Umbilical cord (tissue), 2 donors: ENCODE results near the gene SMOC1. TPM values are rescaled to one million over a fixed set of nuclear protein-coding genes. Genes with fewer than 3 reads are reported as not detected.

Experiments used
- DNase-seq: peaks from one replicate; pipeline ENCODE4 v3.0.0-alpha.2; 2015; ENCODE audit warnings: low spot score
- total RNA-seq: library from RNA; depleted of rRNA; stranded (reverse); fragments of >200 nt; gene quantifications from one replicate; pipeline ENCODE4 v1.2.3, GENCODE V29; 2014; ENCODE audit warnings: low replicate concordance; ENCODE audit not compliant: insufficient read depth

The SMOC1 gene
- total RNA-seq, 1 donor from 2014 or later = 17.6 TPM

DNA sequence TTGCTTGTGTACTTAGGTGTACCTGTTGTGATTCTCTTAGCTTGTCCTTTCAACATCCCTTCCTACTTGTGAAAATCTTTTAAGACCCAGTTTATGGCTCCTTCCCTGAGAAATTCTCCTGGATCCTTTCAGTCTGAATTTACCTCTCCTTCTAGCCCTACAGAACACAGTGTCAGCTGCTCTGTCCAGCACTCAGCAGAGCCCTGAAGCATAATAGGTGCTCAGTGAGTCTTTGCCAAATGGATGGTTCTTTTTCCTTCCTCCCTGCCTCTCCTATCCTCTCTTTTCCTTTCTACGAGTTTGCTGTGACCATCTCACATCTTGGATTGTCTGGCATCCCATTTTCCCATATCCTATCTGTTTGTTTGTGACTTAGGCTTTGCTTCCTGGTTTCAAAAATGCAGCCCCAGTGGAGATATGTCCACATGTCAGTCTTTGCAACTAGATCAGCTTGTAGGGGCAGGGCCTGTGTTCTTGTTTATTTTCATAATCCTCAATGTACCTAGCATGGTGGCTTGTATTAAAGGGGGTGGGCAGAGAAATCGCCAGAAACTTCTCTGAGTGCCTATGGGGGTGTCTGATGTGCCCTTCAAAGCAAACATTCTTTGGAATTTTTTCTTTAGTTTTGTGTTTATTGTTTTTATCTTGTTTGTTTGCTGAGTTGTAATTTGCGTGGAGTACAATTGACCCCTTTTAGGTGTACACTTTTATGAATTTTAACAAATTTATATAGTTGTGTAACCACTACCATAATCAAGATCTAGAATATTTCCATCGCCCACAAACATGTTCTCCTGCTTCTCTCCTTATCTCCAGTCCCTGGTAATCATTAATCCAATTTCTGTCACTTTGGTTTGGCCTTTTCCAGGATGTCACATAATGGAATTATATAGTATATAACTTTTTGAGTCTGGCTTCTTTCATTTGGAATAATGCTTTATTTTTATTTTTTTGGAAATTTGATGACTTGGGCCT is 62.8 kb downstream of the SMOC1 start:
- no peak for DNase-seq

GRCh38 chr14:69943084-69943780 is 64.0 kb downstream of the SMOC1 start:
- DNase-seq = no peak

GRCh38 chr14:69945347-69945746 is 66.1 kb downstream of the SMOC1 start:
- DNase-seq = no peak

DNA sequence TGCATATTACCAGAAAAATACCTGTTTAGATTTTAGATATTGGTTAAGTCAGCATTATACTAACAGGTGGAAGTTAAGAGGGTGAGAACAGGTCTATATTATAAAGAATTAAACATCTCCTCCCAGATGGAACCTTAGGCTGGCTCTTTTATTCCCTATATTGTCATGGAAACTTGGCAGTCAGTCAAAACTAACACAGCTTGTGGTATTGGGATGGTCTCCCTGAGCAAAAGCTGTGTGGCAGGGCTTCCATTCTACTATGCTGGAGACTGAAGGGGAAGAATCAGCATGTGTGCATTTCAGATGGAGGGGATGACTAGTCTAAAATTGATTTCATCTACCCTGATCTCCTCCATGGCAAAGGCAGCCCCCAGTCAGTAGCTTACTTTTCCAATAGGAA is 66.7 kb downstream of the SMOC1 start:
- no peak for DNase-seq

DNA sequence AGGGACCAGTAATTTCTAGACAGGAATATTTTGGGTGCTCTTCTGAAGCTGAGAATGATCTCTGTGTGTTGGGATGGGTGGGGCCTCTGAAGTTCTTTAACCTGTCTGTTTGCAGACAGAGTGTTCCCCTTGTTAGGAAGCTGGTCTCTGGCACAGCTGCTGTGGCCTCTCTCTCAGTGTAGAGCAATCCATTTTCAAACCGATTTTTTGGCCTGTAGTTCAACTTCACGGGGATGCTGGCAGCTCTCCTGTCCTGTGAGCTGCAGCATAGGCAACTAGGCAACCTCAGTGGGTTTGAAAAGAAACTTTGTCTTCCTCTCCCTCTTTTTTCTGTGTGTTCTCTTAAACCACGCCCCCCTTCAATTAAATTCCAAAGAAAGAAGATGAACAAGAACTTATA is 69.1 kb downstream of the SMOC1 start:
- no peak for DNase-seq

GRCh38 chr14:69951263-69951662 is 72.0 kb downstream of the SMOC1 start:
- no peak for DNase-seq

GRCh38 chr14:69951935-69952334 is 72.7 kb downstream of the SMOC1 start:
- no peak for DNase-seq

- no peak for DNase-seq
Measured at GRCh38 chr14:69953266-69953915, 74.2 kb downstream of the SMOC1 start.

DNA sequence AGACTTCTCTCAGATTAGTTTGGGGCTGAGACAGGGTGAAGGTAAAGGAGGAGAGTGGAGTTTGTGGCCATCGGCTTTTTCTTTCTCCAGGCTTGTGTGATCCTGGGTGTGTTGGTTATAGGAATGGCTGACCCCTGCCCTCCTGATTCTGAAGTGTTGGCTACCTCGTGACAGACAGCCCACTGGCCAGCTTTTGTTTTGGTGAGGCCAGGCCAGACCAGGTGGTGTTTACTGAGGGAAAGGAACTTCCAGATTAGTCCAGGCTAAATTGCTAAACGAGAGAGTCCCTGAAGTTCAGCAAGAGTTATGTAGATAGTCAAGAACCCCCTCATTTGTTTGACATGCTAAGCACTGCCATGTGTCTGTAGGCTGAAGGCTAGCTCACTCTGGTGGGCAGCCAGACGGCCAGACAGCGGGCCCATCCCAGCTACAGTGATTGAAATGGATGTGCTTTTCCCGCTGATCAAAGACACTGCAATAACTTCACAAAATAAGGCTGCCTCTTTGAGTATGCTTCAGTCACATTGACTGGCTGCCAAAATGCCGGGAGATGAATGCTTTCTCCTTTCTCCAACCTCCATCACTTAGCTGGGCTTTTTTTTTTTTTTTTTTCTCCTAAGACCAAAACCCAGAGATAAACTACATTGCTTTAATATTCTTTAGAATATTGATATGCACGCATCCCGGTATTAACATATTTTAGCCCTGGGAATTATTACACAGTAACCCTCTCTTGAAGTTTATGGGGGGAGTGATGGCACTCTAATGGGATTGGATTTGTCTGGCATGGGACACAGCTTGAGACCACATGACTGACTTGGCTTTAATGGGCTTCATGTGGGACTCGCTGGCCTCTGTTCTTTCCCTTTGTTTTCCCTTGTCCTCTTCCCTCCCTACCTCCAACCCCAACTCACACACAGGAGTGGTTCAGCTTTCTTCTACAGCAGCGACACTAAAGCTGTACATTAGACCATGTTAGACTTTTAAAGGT is 76.9 kb downstream of the SMOC1 start:
- DNase-seq = no peak

DNA sequence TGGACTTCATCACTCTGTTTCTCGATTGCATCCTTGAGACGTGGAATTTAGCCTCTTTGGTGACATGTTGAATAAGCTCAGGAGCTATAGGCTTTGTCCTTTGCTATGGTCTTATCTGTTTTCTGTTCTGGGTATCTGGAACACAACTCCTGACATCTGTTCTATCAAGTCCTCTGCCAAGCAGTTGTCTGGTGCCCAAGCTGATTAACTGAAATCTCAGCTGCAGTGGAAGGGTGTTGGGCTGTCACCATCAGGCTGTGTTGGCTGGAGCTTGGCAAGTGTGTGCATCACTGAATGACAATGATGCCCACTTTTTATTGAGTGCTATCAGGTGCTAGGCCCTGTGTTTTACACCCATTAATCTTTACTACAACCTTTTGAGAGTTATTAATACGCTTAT is 77.8 kb downstream of the SMOC1 start:
- no peak for DNase-seq

- DNase-seq = no peak
Measured at GRCh38 chr14:69957986-69958385, 78.8 kb downstream of the SMOC1 start.

- DNase-seq = no peak
Measured at GRCh38 chr14:69959136-69959535, 79.9 kb downstream of the SMOC1 start.

DNA sequence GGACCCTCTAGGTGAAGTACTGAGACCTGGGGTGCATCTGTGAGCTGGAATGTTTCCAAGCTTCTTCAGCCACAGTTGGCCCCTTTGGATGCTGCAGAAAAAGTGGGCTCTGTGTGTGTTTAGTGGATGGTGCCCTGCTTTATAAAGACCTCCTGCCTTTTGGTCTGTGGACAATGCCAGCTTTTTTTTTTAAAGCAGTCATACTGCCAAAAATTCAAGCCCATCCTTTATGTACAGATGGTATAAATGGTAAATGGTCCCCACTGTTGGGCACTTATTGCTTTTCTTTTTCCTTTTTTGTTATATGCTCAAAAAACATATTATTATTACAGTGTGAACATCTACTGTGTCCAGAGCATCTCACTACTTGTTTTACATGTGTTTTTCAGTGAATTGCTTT is 81.1 kb downstream of the SMOC1 start:
- no peak for DNase-seq

- DNase-seq = no peak
Measured at GRCh38 chr14:69963966-69964365, 84.8 kb downstream of the SMOC1 start.

DNA sequence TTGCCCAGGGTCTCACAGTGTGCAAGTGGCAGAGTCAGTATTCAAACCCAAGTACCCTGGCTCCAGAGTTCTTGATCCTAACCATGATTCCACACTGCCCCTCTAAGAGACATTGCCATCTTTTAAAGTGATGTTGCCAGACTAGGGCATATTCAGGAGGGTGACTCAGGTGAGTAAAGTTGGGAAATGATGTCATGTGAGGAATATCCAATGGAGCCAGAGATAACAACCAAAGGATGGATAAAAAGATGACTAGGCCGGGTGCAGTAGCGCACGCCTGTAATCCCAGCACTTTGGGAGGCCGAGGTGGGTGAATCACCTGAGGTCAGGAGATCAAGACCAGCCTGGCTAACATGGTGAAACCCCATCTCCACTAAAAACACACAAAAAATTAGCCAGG is 85.6 kb downstream of the SMOC1 start:
- no peak for DNase-seq

- DNase-seq = no peak
Measured at GRCh38 chr14:69968132-69968531, 88.9 kb downstream of the SMOC1 start.

GRCh38 chr14:69968681-69969080 is 89.5 kb downstream of the SMOC1 start:
- no peak for DNase-seq

DNA sequence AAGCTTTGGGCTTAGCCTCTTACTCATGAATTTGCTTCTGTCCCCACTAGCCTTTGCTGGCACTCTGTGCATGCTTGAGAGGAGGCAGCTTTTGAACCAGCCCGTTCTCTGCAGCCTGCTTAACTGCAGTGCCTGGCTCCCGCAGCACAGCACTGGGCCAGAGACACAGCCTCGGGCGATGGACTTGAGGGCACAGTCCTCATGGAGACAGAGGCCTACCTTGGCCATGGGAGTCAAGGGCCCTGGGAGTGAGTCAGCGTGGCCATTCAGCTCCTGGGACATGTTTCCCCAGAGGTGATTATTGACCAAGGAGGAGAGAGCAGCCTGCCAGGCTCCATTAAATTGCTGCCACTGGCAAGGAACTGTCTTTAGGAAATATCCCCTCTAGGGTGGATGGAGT is 93.5 kb downstream of the SMOC1 start:
- no peak for DNase-seq

GRCh38 chr14:69973846-69974245 is 94.6 kb downstream of the SMOC1 start:
- no peak for DNase-seq

DNA sequence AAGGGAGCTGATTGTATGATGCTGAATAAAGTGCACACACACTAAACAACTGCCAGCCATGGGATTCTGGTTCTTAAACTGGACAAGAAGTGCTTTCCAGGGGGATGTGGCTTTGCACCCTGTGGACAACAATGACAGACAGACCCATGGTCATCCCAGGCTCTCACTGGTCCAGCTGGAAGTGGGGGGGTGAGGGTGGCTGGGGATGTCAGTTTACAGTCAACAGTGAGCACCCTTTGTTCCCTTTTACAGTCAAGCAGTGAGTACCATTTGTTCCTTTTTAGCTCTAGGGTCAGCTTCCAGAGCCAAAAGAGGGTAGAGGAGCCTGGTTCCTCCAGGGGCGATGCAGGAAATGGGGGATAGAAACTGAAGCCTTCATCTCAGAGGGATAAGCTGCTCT is 100.7 kb downstream of the SMOC1 start:
- no peak for DNase-seq
